Astrocyte of the cerebellum (primary cell): Measurements from ENCODE around the gene FAM167B.
"Not testable (repeated sequence)": the region's sequence is repeated elsewhere in the genome, so short reads cannot be mapped to it uniquely, and the experiment has no call there.

Experiments
- DNase-seq: peaks from one replicate; pipeline ENCODE4 v3.0.0-alpha.2; 2011; ENCODE audit warnings: low read depth
- H3K4me3 ChIP-seq: 2 replicates; pipeline ENCODE4 v1.5.1; 2011; ENCODE audit warnings: mild to moderate bottlenecking, low read depth, low read length, moderate library complexity
- in situ Hi-C: cut with HindIII; loops from 2 replicates; pipeline ENCODE4 v1.10.0; 2017; ENCODE audit warnings: low sequenced_read_pairs
- TF ChIP-seq, protein P1 (sequence below): IDR thresholded peaks from 2 replicates; pipeline ENCODE4 v1.5.1; 2012; ENCODE audit warnings: low read length, low read depth, moderate library complexity, mild to moderate bottlenecking; ENCODE audit errors: missing control alignments

The FAM167B gene

DNA sequence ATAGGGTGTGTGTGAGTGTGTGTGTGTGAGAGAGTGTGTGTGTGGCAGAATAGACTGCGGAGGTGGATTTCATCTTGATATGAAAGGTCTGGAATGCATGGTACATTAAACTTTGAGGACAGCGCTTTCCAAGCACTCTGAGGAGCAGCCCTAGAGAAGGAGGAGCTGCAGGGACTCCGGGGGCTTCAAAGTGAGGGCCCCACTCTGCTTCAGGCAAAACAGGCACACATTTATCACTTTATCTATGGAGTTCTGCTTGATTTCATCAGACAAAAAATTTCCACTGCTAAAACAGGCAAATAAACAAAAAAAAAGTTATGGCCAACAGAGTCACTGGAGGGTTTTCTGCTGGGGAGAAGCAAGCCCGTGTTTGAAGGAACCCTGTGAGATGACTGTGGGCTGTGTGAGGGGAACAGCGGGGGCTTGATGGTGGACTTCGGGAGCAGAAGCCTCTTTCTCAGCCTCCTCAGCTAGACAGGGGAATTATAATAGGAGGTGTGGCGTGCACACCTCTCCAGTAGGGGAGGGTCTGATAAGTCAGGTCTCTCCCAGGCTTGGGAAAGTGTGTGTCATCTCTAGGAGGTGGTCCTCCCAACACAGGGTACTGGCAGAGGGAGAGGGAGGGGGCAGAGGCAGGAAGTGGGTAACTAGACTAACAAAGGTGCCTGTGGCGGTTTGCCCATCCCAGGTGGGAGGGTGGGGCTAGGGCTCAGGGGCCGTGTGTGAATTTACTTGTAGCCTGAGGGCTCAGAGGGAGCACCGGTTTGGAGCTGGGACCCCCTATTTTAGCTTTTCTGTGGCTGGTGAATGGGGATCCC is 26.6 kb downstream of the FAM167B start:
- DNase-seq, result no peak
- no peak overlapping the region for H3K4me3 ChIP-seq
- in situ Hi-C loops, result no loop called here
- TF ChIP-seq, protein P1, sequence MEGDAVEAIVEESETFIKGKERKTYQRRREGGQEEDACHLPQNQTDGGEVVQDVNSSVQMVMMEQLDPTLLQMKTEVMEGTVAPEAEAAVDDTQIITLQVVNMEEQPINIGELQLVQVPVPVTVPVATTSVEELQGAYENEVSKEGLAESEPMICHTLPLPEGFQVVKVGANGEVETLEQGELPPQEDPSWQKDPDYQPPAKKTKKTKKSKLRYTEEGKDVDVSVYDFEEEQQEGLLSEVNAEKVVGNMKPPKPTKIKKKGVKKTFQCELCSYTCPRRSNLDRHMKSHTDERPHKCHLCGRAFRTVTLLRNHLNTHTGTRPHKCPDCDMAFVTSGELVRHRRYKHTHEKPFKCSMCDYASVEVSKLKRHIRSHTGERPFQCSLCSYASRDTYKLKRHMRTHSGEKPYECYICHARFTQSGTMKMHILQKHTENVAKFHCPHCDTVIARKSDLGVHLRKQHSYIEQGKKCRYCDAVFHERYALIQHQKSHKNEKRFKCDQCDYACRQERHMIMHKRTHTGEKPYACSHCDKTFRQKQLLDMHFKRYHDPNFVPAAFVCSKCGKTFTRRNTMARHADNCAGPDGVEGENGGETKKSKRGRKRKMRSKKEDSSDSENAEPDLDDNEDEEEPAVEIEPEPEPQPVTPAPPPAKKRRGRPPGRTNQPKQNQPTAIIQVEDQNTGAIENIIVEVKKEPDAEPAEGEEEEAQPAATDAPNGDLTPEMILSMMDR, result no peak

DNA sequence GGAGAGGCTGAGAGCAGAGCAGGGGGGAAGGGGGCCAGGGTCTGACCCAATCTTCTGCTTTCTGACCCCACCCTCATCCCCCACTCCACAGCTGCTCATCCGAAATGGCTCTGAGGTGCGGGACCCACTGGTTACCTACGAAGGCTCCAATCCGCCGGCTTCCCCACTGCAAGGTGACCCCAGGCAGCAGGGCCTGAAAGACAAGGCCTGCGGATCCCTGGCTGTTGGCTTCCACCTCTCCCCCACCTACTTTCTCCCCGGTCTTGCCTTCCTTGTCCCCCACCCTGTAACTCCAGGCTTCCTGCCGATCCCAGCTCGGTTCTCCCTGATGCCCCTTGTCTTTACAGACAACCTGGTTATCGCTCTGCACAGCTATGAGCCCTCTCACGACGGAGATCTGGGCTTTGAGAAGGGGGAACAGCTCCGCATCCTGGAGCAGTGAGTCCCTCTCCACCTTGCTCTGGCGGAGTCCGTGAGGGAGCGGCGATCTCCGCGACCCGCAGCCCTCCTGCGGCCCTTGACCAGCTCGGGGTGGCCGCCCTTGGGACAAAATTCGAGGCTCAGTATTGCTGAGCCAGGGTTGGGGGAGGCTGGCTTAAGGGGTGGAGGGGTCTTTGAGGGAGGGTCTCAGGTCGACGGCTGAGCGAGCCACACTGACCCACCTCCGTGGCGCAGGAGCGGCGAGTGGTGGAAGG is 27.8 kb downstream of the FAM167B start:
- TF ChIP-seq, protein P1, result no peak
- H3K4me3 ChIP-seq, result no peak overlapping the region
- no peak for DNase-seq
- in situ Hi-C loops, result no loop called here

DNA sequence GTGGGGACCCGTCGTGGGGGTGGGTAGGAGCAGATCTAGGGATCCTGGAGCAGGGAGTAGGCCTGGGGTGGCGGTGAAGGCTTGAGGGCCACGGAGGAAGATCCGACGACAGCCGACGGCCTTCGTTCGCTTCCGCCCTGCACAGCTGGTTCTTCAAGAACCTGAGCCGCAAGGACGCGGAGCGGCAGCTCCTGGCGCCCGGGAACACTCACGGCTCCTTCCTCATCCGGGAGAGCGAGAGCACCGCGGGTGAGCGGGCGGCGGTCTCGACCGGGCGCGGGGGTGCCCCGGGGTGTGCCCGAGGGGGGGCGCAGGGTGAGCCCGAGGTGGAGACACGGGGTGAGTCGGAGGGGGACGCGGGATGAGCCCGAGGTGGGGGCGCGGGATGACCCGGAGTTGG is 28.4 kb downstream of the FAM167B start:
- no peak for DNase-seq
- TF ChIP-seq, protein P1, result no peak
- in situ Hi-C loops, result no loop called here
- no peak overlapping the region for H3K4me3 ChIP-seq

- in situ Hi-C loops, result no loop called here
- no peak for DNase-seq
- H3K4me3 ChIP-seq, result no peak overlapping the region
- TF ChIP-seq, protein P1, result no peak
These were observed 29.2 kb downstream of the FAM167B start for GRCh38 chr1:32276032-32276782.

GRCh38 chr1:32284777-32285176 is 37.8 kb downstream of the FAM167B start:
- in situ Hi-C loops, DNase-seq, H3K4me3 ChIP-seq: not testable (repeated sequence)

DNA sequence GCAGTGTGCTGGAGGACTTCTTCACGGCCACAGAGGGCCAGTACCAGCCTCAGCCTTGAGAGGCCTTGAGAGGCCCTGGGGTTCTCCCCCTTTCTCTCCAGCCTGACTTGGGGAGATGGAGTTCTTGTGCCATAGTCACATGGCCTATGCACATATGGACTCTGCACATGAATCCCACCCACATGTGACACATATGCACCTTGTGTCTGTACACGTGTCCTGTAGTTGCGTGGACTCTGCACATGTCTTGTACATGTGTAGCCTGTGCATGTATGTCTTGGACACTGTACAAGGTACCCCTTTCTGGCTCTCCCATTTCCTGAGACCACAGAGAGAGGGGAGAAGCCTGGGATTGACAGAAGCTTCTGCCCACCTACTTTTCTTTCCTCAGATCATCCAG is 38.6 kb downstream of the FAM167B start:
- in situ Hi-C loops, result no loop called here
- H3K4me3 ChIP-seq, result no peak overlapping the region
- TF ChIP-seq, protein P1, result no peak
- no peak for DNase-seq
